Adrenal gland (tissue), 12 donors: ENCODE data around the gene ZNF609. TPM values are rescaled to one million over a fixed set of nuclear protein-coding genes. Genes with fewer than 3 reads are reported as not detected.

Source experiments
- DNase-seq, 7 donors: peaks; one replicate each; pipeline ENCODE4 v3.0.0-alpha.2; 2019 to 2020
- H3K27ac ChIP-seq, 5 donors: fragments of 200-600 bp; sonication (generic) in 4 of 5; 1 replicate in 3 of 5; 2 replicates in 2 of 5; pipeline versions ENCODE4 v1.5.1 to v1.8.0; 2016 to 2020; ENCODE audit warnings: mild to moderate bottlenecking in 1 of 5
- H3K27me3 ChIP-seq: fragments of 200-600 bp; 2 replicates; pipeline ENCODE4 v1.8.0; 2021
- H3K36me3 ChIP-seq, 2 donors: fragments of 200-600 bp; replicated peaks in 1 of 2; 1 replicate in 1 of 2; 2 replicates in 1 of 2; pipeline versions ENCODE4 v1.5.1 to v1.8.0; 2018 to 2022
- H3K4me1 ChIP-seq, 2 donors: fragments of 200-600 bp; replicated peaks in 1 of 2; 1 replicate in 1 of 2; 2 replicates in 1 of 2; pipeline versions ENCODE4 v1.5.1 to v1.8.0; 2018 to 2021
- H3K4me3 ChIP-seq, 4 donors: fragments of 200-600 bp; sonication (generic) in 3 of 4; one replicate each; pipeline ENCODE4 v1.5.1; 2016 to 2018
- H3K9me3 ChIP-seq, 3 donors: fragments of 200-600 bp; sonication (generic) in 1 of 3; replicated peaks in 1 of 3; 1 replicate in 2 of 3; 2 replicates in 1 of 3; pipeline versions ENCODE4 v1.5.1 to v1.8.0; 2016 to 2021
- POLR2A ChIP-seq, 2 donors: fragments of 450-650 bp; IDR thresholded peaks; one replicate each; pipeline ENCODE4 v1.6.1; 2017; ENCODE audit warnings: antibody characterized with exemption in 2 of 2, mild to moderate bottlenecking in 2 of 2, moderate library complexity in 1 of 2
- WGBS, 4 donors: extraction: QIAGEN DNeasy Blood & Tissue Kit in 2 of 4; methylation state at CpG; one replicate each; pipeline versions ENCODE4 v1.1.5 to v1.1.7; 2013 to 2017; 5-methylcytosine and 5-hydroxymethylcytosine counted together
- intact Hi-C, 2 donors: fragments of 100-400 bp; cut with DNase I; formaldehyde crosslinking; loops; one replicate each; pipeline versions ENCODE4 v1.14.1 to v1.15.0; 2022 to 2023
- polyA plus RNA-seq, 3 donors: library from polyadenylated mRNA; stranded (reverse); fragments of 200-250 nt in 2 of 3; fragments of 350-450 nt in 1 of 3; fragmentation: Illumina TruSeq in 1 of 3; extraction: RNeasy Lipid Tissue Mini Kit (QIAGEN cat#74804) in 1 of 3; gene quantifications; one replicate each; pipeline ENCODE4 v1.2.3, GENCODE V29; 2013 to 2014
- small RNA-seq, 2 donors: library from RNA; depleted of rRNA; stranded (forward); fragments of <200 nt; gene quantifications; one replicate each; pipeline ENCODE3, GENCODE V24; 2016
- total RNA-seq, 9 donors: library from RNA; depleted of rRNA in 4 of 9; stranded (reverse); fragments of >200 nt in 4 of 9; fragments of 120-200 nt in 1 of 9; fragmentation: NEBNext Ultra II Directional in 1 of 9; extraction: Animal tissue kit (Norgen Biotek cat#: 25700) in 1 of 9; gene quantifications; one replicate each; pipeline versions ENCODE4 v1.1.0 to v1.2.4, GENCODE V29; 2013 to 2023
- TF ChIP-seq, protein P1 (sequence below), 6 experiments: fragments of 450-650 bp in 4 of 6; fragments of 200-600 bp in 2 of 6; sonication (generic) in 1 of 6; IDR thresholded peaks; 1 replicate in 5 of 6; 2 replicates in 1 of 6; pipeline versions ENCODE4 v1.5.1 to v1.8.0; 2016 to 2021; ENCODE audit warnings: antibody characterized with exemption in 6 of 6, mild to moderate bottlenecking in 2 of 6, moderate library complexity in 1 of 6
- donor health status: healthy with polysubstance abuse.
- donor health status: Bipolar disorder and iron deficiency.
- donor health status: DM: yes; HTN: yes; CAD: no.
- donor health status: DM: no; HTN: no; CAD: no.
- donor health status: DM: no; HTN: no; CAD: no.
- donor health status: DM: yes; HTN: yes; CAD: no.

ZNF609 gene
- total and polyA plus RNA-seq, 12 donors, result 4.4 to 35.5 (median 25.4) TPM

DNA sequence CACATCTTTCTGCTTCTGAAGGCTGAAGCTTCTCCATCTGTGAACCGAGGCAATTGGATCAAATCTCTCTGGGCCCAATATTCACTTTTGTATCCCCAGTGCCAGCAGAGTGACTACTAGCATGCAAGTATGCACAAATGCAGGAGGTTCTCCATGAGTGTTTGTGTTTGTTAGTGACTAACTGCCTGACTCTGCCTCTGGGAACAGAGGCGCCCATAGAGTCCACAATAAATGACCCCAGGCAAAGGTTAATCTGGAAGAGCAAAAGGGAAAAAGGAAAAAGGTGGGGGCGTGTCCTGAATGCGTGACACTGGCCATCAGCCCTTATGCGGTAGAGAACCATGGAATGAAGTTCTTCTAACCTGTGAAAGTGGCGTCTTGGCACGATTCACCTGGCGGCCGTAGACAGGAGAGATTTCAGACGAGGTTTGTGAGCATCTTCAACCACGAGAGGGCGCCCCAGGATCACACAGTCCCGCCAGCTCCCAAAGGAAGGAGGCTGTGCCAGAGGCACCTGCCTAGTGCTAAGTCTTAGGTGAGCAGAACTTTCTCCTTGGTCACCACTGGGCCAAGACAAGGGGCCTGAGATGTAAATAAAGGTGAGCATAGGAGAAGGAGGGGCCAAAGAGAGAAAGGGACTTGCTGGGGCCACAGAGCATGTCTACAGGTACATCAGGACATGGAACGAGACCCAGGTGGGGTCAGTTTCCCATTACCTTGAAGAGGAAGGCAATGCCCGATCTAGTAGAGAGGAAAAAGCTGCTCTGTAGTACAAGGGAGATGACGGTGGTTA, 270.8 kb downstream of the ZNF609 start:
- no peak for TF ChIP-seq POLR2A (IDR thresholded peaks at IDR 0.05)
- TF ChIP-seq, protein P1, sequence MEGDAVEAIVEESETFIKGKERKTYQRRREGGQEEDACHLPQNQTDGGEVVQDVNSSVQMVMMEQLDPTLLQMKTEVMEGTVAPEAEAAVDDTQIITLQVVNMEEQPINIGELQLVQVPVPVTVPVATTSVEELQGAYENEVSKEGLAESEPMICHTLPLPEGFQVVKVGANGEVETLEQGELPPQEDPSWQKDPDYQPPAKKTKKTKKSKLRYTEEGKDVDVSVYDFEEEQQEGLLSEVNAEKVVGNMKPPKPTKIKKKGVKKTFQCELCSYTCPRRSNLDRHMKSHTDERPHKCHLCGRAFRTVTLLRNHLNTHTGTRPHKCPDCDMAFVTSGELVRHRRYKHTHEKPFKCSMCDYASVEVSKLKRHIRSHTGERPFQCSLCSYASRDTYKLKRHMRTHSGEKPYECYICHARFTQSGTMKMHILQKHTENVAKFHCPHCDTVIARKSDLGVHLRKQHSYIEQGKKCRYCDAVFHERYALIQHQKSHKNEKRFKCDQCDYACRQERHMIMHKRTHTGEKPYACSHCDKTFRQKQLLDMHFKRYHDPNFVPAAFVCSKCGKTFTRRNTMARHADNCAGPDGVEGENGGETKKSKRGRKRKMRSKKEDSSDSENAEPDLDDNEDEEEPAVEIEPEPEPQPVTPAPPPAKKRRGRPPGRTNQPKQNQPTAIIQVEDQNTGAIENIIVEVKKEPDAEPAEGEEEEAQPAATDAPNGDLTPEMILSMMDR (IDR thresholded peaks at IDR 0.05), result peak; percentile 83 to 98 (median 95)
- H3K9me3 ChIP-seq, result no peaks in the 10 kb centered on the region
- intact Hi-C loops, result loop anchor here (2.0 to 10.0 kb wide), 4 partner anchors 81 to 184 kb away; partner anchors contain the start of gene ANKDD1A (in 1 of the 2)
- H3K27ac ChIP-seq, result no peak overlapping the region
- H3K27me3 ChIP-seq, result no peaks in the 10 kb centered on the region
- DNase-seq, result peak; percentile 80 to 95 (median 87)
- 18 to 25% (median 23%) methylated on average over 16 of the region's 16 CpGs for WGBS, 4 donors
- no peaks in the 10 kb centered on the region for H3K36me3 ChIP-seq
- no peak overlapping the region for H3K4me3 ChIP-seq
- peaks cover 0 to 7% of the 10 kb centered on the region in 2 donors for H3K4me1 ChIP-seq

DNA sequence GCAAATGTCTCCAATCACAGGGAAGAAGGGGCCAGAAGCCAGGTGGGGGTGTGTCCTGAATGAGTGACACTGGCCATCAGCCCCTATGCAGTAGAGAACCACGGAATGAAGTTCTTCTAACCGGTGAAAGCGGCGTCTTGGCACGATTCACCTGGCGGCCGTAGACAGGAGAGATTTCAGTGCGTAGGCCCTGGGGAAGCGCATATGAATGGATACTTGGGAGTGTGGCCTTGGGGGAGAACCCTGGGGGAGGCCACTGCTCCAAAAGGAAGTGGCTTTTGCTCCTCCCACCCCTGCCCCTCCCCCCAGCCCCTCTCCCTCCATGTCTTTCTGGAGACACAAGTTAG, 271.4 kb downstream of the ZNF609 start:
- WGBS, 4 donors, result 43 to 51% (median 44%) methylated on average over 9 of the region's 9 CpGs
- Histone ChIP-seq H3K36me3 (no peaks in the 10 kb centered on the region), H3K27me3 (no peaks in the 10 kb centered on the region), H3K4me1 (peaks cover 0 to 7% of the 10 kb centered on the region in 2 donors), H3K9me3 (no peaks in the 10 kb centered on the region), H3K4me3 (no peak overlapping the region), H3K27ac (no peak overlapping the region)
- intact Hi-C loops, result loop anchor here (2.0 to 10.0 kb wide), 4 partner anchors 81 to 183 kb away; partner anchors contain the start of gene ANKDD1A (in 1 of the 2)
- no peak for TF ChIP-seq POLR2A (IDR thresholded peaks at IDR 0.05)
- TF ChIP-seq, protein P1 (IDR thresholded peaks at IDR 0.05), result no peak
- no peak for DNase-seq

DNA sequence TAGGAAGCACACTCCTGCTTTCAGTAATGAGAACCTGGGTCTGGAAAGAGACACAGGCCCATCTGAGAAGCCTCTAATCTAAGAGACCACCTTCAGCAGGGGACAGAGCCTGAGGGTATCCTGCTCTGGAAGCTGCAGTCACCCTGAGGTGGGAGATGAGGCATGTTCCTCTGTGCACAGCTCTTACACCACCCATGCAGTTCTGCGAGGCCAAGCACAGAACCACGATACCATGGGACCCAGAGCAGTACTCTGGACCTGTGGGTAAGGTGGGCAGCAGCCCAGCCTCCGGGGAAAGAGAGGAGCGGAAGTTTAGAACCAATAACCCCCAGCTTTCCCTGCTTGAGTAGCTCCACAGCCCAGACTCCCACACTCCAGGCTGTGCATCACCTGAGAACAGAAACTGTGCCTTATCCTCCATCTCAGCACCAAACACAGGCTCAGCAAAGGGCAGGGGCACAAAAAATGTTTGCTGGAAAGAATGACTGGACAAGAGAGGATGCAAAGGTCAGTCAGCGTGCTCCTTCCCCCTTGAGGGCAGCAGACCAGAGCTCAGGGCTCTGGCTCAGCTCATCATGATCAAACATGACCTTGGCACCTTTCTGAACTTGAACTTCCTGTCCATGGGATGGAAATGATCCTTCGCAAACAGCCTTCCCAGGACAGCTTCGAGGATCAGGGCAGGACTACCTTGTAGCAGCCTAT, 271.9 kb downstream of the ZNF609 start:
- TF ChIP-seq, protein P1 (IDR thresholded peaks at IDR 0.05), result no peak
- TF ChIP-seq POLR2A (IDR thresholded peaks at IDR 0.05), result no peak
- Histone ChIP-seq H3K27ac (no peak overlapping the region), H3K4me3 (no peak overlapping the region), H3K36me3 (no peaks in the 10 kb centered on the region), H3K9me3 (no peaks in the 10 kb centered on the region), H3K27me3 (no peaks in the 10 kb centered on the region), H3K4me1 (peaks cover 0 to 7% of the 10 kb centered on the region in 2 donors)
- DNase-seq, result peak in 4 of 7 donors; percentile 25 to 60 (median 37)
- intact Hi-C loops, result loop anchor here (5.0 to 10.0 kb wide), 3 partner anchors 80 to 182 kb away; partner anchors contain the start of gene ANKDD1A (in 1 of the 2)
- 42 to 63% (median 59%) methylated on average over 4 to 7 of the region's 7 CpGs for WGBS, 4 donors

Small RNAs within 50 kb of the gene (small RNA-seq; reads per million reads assigned to genes)
- gene AC100830.2 (0 reads per million in 2 donors), gene RF00019 (0 reads per million in 2 donors), gene RNU6-549P (0 reads per million in 2 donors)

Other genes with a start within 250 kb of the ZNF609 start
- 10 to 100 TPM in 8 of 9 donors, 1 to 10 TPM in 1; 8.0 to 31.6 (median 17.6) TPM for gene CSNK1G1, start 104.4 kb upstream of the ZNF609 start, total RNA-seq
- gene CSNK1G1, start 104.4 kb upstream of the ZNF609 start, polyA plus RNA-seq, result 10 to 100 TPM in 1 of 3 donors, 1 to 10 TPM in 2; 1.2 to 12.8 (median 2.8) TPM
- 10 to 100 TPM in 1 of 9 donors, 1 to 10 TPM in 5, under 1 TPM in 2, not detected in 1; 0.32 to 11.9 (median 1.2) TPM for gene PCLAF, start 79.1 kb upstream of the ZNF609 start, total RNA-seq
- gene PCLAF, start 79.1 kb upstream of the ZNF609 start, polyA plus RNA-seq, result 1 to 10 TPM; 1.6 to 4.3 (median 1.8) TPM
- gene TRIP4, start 72.7 kb upstream of the ZNF609 start, total RNA-seq, result 10 to 100 TPM in 8 of 9 donors, 1 to 10 TPM in 1; 5.6 to 56.7 (median 18.0) TPM
- gene TRIP4, start 72.7 kb upstream of the ZNF609 start, polyA plus RNA-seq, result 10 to 100 TPM; 14.9 to 28.3 (median 23.9) TPM